ENCODE data around the gene RFK.

- TF ChIP-seq, protein P1, sequence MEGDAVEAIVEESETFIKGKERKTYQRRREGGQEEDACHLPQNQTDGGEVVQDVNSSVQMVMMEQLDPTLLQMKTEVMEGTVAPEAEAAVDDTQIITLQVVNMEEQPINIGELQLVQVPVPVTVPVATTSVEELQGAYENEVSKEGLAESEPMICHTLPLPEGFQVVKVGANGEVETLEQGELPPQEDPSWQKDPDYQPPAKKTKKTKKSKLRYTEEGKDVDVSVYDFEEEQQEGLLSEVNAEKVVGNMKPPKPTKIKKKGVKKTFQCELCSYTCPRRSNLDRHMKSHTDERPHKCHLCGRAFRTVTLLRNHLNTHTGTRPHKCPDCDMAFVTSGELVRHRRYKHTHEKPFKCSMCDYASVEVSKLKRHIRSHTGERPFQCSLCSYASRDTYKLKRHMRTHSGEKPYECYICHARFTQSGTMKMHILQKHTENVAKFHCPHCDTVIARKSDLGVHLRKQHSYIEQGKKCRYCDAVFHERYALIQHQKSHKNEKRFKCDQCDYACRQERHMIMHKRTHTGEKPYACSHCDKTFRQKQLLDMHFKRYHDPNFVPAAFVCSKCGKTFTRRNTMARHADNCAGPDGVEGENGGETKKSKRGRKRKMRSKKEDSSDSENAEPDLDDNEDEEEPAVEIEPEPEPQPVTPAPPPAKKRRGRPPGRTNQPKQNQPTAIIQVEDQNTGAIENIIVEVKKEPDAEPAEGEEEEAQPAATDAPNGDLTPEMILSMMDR (optimal IDR thresholded peaks at IDR 0.05 in 1 of 3, IDR thresholded peaks at IDR 0.05 in 1 of 3, conservative IDR thresholded peaks at IDR 0.05 in 1 of 3; ENCODE audit: extremely low read depth in 1 of 3, insufficient read depth in 2 of 3, low read length in 3 of 3) = no peak
- TF ChIP-seq EZH2 (IDR thresholded peaks at IDR 0.05; ENCODE audit: low read length) = no peak
Observed at GRCh38 chr9:76401176-76401575, 7.0 kb upstream of the RFK start.
